HepG2 (cell line): ENCODE results near the gene TSEN54. TPM values are rescaled to one million over a fixed set of nuclear protein-coding genes. Genes with fewer than 3 reads are reported as not detected.
A peak's percentile ranks its signal among the peaks of the same experiment; 100 is the strongest.

Experiments used
- BRCA1 ChIP-seq: sonication (generic); formaldehyde crosslinking; IDR thresholded peaks from 2 replicates; pipeline ENCODE4 v1.4.0; 2020; ENCODE audit warnings: missing genetic modification reagents
- BRD4 ChIP-seq: sonication (generic); formaldehyde crosslinking; IDR thresholded peaks from 2 replicates; pipeline ENCODE4 v1.4.0; 2020; ENCODE audit warnings: missing genetic modification reagents
- ELF3 ChIP-seq: IDR thresholded peaks from 2 replicates; pipeline ENCODE4 v1.6.1; 2016; ENCODE audit warnings: missing genetic modification reagents, missing compliant biosample characterization
- FOXK2 ChIP-seq: fragments of 450-650 bp; IDR thresholded peaks from 2 replicates; pipeline ENCODE4 v1.6.1; 2016
- HHEX ChIP-seq: IDR thresholded peaks from 2 replicates; pipeline ENCODE4 v1.6.1; 2016; ENCODE audit warnings: control low read depth
- HIC2 ChIP-seq: sonication (generic); formaldehyde crosslinking; IDR thresholded peaks from 2 replicates; pipeline ENCODE4 v1.9.0; 2022; ENCODE audit warnings: low read depth, missing genetic modification reagents
- HINFP ChIP-seq: sonication (generic); formaldehyde crosslinking; IDR thresholded peaks from 2 replicates; pipeline ENCODE4 v1.4.0; 2020; ENCODE audit warnings: low read depth, mild to moderate bottlenecking, missing genetic modification reagents
- KMT2A ChIP-seq: sonication (generic); formaldehyde crosslinking; IDR thresholded peaks from 2 replicates; pipeline ENCODE4 v1.4.0; 2020; ENCODE audit warnings: missing genetic modification reagents
- MED13 ChIP-seq: sonication (generic); formaldehyde crosslinking; IDR thresholded peaks from 2 replicates; pipeline ENCODE4 v1.5.0; 2020; ENCODE audit warnings: missing genetic modification reagents
- NFE2 ChIP-seq: sonication (generic); formaldehyde crosslinking; IDR thresholded peaks from 2 replicates; pipeline ENCODE4 v1.4.0; 2020; ENCODE audit warnings: missing genetic modification reagents
- TBX2 ChIP-seq: sonication (generic); formaldehyde crosslinking; IDR thresholded peaks from 2 replicates; pipeline ENCODE4 v1.5.0; 2020; ENCODE audit warnings: missing genetic modification reagents, mild to moderate bottlenecking, borderline replicate concordance
- THYN1 ChIP-seq: sonication (generic); formaldehyde crosslinking; IDR thresholded peaks from 2 replicates; pipeline ENCODE4 v1.8.1; 2023; ENCODE audit warnings: low read depth, mild to moderate bottlenecking, moderate library complexity, missing genetic modification reagents, borderline replicate concordance
- ZFP82 ChIP-seq: sonication (generic); formaldehyde crosslinking; IDR thresholded peaks from 2 replicates; pipeline ENCODE4 v1.5.1; 2020; ENCODE audit warnings: mild to moderate bottlenecking, missing genetic modification reagents, borderline replicate concordance
- ZKSCAN8 ChIP-seq: IDR thresholded peaks from 2 replicates; pipeline ENCODE4 v1.6.1; 2016; ENCODE audit warnings: borderline replicate concordance, missing genetic modification reagents, missing compliant biosample characterization
- ZNF180 ChIP-seq: sonication (generic); formaldehyde crosslinking; IDR thresholded peaks from 2 replicates; pipeline ENCODE4 v1.4.0; 2020; ENCODE audit warnings: low read depth, missing genetic modification reagents, borderline replicate concordance
- ZNF335 ChIP-seq: sonication (generic); formaldehyde crosslinking; IDR thresholded peaks from 2 replicates; pipeline ENCODE4 v1.4.0; 2020; ENCODE audit warnings: missing genetic modification reagents
- ZNF350 ChIP-seq: sonication (generic); formaldehyde crosslinking; IDR thresholded peaks from 2 replicates; pipeline ENCODE4 v1.4.0; 2020; ENCODE audit warnings: mild to moderate bottlenecking, low read depth, missing genetic modification reagents, borderline replicate concordance
- ZNF580 ChIP-seq: IDR thresholded peaks from 2 replicates; pipeline ENCODE4 v1.6.1; 2016; ENCODE audit warnings: low read depth, borderline replicate concordance
- ZNF670 ChIP-seq: sonication (generic); formaldehyde crosslinking; IDR thresholded peaks from 2 replicates; pipeline ENCODE4 v1.8.0; 2022; ENCODE audit warnings: mild to moderate bottlenecking, missing genetic modification reagents, borderline replicate concordance
- ZNF781 ChIP-seq: sonication (generic); formaldehyde crosslinking; IDR thresholded peaks from 2 replicates; pipeline ENCODE4 v1.5.1; 2020; ENCODE audit warnings: borderline replicate concordance, mild to moderate bottlenecking, missing genetic modification reagents; ENCODE audit errors: not compliant biosample characterization
- ZNF841 ChIP-seq: sonication (generic); formaldehyde crosslinking; IDR thresholded peaks from 2 replicates; pipeline ENCODE4 v1.8.1; 2023; ENCODE audit warnings: missing genetic modification reagents, borderline replicate concordance
- ZNF883 ChIP-seq: sonication (generic); formaldehyde crosslinking; IDR thresholded peaks from 2 replicates; pipeline ENCODE4 v1.5.1; 2020; ENCODE audit warnings: mild to moderate bottlenecking, missing genetic modification reagents; ENCODE audit errors: not compliant biosample characterization
- polyA plus RNA-seq, 8 experiments: library from polyadenylated mRNA; depleted of rRNA in 3 of 8; stranded (reverse) in 7 of 8; unstranded in 1 of 8; fragments of >200 nt; fragmentation: Illumina TruSeq in 4 of 8; extraction: Trizol in 4 of 8; gene quantifications; 2 replicates each; pipeline versions ENCODE4 v1.2.1 to v1.2.3, GENCODE V29; 2011 to 2016; ENCODE audit warnings: low read depth in 4 of 8, missing spikeins in 1 of 8, mixed read lengths in 1 of 8; ENCODE audit not compliant: insufficient read depth in 1 of 8
- total RNA-seq, 5 experiments: library from RNA; depleted of rRNA; stranded (reverse); fragments of >200 nt; fragmentation: Illumina TruSeq; extraction: Trizol; gene quantifications; 2 replicates each; pipeline ENCODE4 v1.2.3, GENCODE V29; 2016; ENCODE audit warnings: low read depth in 1 of 5
- TF ChIP-seq, protein P1 (sequence below): sonication (generic); formaldehyde crosslinking; IDR thresholded peaks from 2 replicates; pipeline ENCODE4 v1.4.0; 2020; ENCODE audit warnings: missing genetic modification reagents, borderline replicate concordance
- TF ChIP-seq, protein P2 (sequence below): sonication (generic); formaldehyde crosslinking; IDR thresholded peaks from 2 replicates; pipeline ENCODE4 v1.8.0; 2022; ENCODE audit warnings: missing genetic modification reagents, low read depth, mild to moderate bottlenecking, borderline replicate concordance

TSEN54 gene
- total and polyA plus RNA-seq, 2 of the 13 experiments (the other 11 are each of a cell fraction or from before 2014, with no cell fraction given), result 62.9 to 63.3 TPM

- TF ChIP-seq KMT2A (CRISPR knock-in tag), result 0 out of 2 replicates have a peak, but pooled peaks have one; percentile 23
- TF ChIP-seq ZNF580 (CRISPR knock-in tag), result peak; percentile 89; the same call in 1 of the 2 replicates
- TF ChIP-seq, protein P1, sequence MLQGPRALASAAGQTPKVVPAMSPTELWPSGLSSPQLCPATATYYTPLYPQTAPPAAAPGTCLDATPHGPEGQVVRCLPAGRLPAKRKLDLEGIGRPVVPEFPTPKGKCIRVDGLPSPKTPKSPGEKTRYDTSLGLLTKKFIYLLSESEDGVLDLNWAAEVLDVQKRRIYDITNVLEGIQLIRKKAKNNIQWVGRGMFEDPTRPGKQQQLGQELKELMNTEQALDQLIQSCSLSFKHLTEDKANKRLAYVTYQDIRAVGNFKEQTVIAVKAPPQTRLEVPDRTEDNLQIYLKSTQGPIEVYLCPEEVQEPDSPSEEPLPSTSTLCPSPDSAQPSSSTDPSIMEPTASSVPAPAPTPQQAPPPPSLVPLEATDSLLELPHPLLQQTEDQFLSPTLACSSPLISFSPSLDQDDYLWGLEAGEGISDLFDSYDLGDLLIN, result peak; percentile 77; the same call in 1 of the 2 replicates
- TF ChIP-seq NFE2 (CRISPR knock-in tag), result no peak
- TF ChIP-seq ZFP82 (CRISPR knock-in tag), result peak; percentile 58; the same call in 1 of the 2 replicates
- TF ChIP-seq, protein P2, sequence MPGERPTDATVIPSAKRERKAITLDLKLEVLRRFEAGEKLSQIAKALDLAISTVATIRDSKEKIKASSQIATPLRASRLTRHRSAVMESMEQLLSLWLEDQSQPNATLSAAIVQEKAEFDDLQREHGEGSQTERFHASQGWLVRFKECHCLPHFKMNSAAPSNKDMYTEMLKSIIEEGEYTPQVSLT, result no peak
- TF ChIP-seq ZNF335 (CRISPR knock-in tag), result peak; percentile 93
- TF ChIP-seq THYN1 (CRISPR knock-in tag), result no peak
- peak; percentile 90; the same call in 1 of the 2 replicates for TF ChIP-seq MED13 (CRISPR knock-in tag)
- TF ChIP-seq HINFP (CRISPR knock-in tag), result no peak; the same call in 1 of the 2 replicates
- peak; percentile 91 for TF ChIP-seq HIC2 (CRISPR knock-in tag)
- TF ChIP-seq ELF3, result peak; percentile 77
- TF ChIP-seq TBX2 (CRISPR knock-in tag), result peak; percentile 100
- TF ChIP-seq BRD4 (CRISPR knock-in tag), result peak; percentile 62; the same call in 1 of the 2 replicates
- peak; percentile 88 for TF ChIP-seq ZNF781 (CRISPR knock-in tag)
- no peak for TF ChIP-seq FOXK2
- TF ChIP-seq ZNF670, result no peak
- no peak for TF ChIP-seq ZNF841 (CRISPR knock-in tag)
- no peak; the same call in 1 of the 2 replicates for TF ChIP-seq BRCA1 (CRISPR knock-in tag)
- TF ChIP-seq ZNF883 (CRISPR knock-in tag), result peak; percentile 84
- TF ChIP-seq HHEX (CRISPR knock-in tag), result no peak
- TF ChIP-seq ZNF180, result no peak
- peak; percentile 83 for TF ChIP-seq ZNF350 (CRISPR knock-in tag)
- TF ChIP-seq ZKSCAN8, result peak; percentile 76; the same call in 1 of the 2 replicates
Measured at GRCh38 chr17:75511610-75512575, 4.4 kb upstream of the TSEN54 start (continued).
